Endometrial microvascular endothelial cells (primary cell): ENCODE data around the gene RUNX2. TPM values are rescaled to one million over a fixed set of nuclear protein-coding genes. Genes with fewer than 3 reads are reported as not detected.

Experiments
- in situ Hi-C: cut with HindIII; loops from 2 replicates; pipeline ENCODE4 v1.10.0; 2017; ENCODE audit warnings: low sequenced_read_pairs, low pct_unique_long_range_greater_than_20kb; ENCODE audit errors: inconsistent ontology term
- total RNA-seq: library from RNA; depleted of rRNA; stranded (reverse); fragments of >200 nt; gene quantifications from one replicate; pipeline ENCODE4 v1.2.3, GENCODE V29; 2015; ENCODE audit errors: inconsistent ontology term

RUNX2 gene
- total RNA-seq, 1 donor from 2014 or later, result 0.09 TPM

DNA sequence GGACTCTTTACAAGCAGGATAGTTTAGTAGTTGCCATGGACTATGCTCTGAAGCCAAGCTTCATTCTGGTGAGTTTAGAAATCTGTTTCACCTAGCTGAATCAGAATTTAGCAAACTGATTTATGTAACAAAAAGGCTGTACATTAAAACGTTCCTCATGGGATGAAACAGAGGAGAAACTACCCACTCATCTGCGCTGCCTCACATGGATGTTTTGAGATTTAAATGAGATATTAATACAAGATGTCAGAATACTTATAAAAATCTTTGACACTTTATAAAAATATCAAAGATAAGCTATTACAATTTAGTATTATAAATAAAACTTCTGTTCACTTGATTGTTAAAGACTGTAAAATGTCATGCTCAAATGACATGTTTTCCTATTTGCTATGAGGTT lies 16.8 kb downstream of the RUNX2 start:
- in situ Hi-C loops, result no loop called here

DNA sequence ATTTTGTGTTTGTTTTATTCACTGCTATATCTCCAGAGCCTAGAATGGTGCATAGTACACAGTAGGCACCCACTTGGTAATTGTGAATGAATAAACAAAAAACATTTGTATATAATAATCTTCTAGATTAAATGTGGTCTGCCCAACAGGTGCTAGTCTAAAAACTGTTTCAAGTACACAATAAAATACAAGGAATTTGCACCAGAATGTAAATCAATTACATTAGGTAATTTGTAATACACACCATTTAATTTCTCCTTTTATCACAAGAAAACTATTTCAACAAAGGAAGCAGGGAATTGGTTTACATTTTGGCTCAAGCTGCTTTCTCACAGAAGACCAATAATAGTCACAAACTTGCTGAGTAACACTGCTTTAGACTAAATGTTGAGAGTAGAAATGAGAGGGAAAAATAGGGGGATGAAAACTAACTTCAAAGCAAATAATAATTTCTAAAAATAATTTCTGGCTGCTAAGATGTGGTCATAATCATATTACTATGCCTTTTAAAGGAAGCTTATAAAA lies 22.1 kb downstream of the RUNX2 start:
- in situ Hi-C loops, result no loop called here

DNA sequence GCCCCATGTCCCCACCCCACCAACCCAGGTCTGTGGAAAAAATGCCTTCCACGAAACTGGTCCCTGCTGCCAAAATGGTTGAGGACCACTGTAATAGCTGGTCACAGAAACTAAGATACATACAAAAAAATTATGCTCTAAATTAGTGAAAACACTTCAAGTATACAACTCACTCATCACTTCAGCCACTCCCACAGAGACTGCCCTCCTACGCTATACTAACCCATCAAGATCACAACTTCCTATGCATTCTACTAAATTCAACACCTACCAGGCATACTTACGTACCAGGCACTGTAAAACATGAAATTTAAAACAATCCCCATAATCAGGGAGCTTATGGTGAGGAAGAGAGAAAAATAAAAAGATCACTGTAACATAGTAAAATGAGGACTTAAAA lies 22.9 kb downstream of the RUNX2 start:
- in situ Hi-C loops, result no loop called here

DNA sequence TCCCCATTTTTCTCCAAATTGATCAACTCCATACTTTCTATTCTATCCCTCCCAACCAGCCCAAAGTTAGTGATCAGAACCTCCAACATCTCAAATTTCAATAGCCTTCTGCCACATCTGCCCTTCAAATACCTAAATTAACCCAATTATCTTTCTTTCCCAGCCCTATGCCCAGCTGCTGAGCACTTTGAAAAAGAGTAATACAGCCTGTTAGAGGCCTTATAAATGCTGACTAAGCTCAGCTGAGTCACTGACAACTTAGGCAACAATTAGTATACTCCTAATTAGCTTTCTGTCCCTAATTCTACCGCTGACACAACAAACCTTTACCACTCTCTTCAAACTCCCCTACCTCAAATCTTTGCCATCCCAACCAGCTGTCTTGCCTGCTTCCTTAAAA lies 23.5 kb downstream of the RUNX2 start:
- in situ Hi-C loops, result no loop called here

DNA sequence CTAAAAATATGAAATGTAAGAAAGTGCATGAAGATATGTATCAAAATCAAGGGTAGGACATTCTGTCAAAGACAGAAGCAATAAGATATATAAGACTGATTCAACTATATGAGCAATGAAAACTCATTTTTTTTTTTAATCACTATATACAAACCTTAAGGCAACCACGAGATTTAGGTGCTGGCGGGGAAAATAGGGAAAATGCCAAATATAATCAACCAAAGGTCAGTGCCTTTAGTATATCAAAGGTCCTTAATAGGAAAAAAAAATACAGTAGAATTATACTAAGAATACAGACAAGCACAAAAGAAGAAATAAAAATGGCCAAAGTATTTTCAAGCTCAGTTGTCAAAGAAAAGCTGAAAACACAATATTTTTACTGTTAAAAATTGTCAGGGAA lies 25.5 kb downstream of the RUNX2 start:
- in situ Hi-C loops, result no loop called here

DNA sequence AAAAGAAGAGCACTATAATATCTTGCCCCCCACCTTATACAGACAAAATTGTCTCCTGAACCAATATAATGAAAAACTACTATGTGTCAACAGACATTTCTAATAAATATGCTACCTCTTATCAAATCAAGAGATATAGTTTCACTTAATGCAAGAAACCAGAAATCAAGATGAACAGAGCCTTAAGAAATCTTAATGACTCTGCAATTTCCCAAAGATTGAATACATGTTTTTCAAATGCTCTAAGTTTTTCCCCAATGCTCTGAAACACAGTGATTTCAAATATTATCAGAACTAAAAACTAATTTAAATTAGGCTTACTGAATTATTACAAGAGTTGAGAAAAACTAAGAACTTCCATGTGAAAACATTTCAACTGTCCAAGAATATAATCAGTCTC lies 36.3 kb downstream of the RUNX2 start:
- in situ Hi-C loops, result no loop called here

DNA sequence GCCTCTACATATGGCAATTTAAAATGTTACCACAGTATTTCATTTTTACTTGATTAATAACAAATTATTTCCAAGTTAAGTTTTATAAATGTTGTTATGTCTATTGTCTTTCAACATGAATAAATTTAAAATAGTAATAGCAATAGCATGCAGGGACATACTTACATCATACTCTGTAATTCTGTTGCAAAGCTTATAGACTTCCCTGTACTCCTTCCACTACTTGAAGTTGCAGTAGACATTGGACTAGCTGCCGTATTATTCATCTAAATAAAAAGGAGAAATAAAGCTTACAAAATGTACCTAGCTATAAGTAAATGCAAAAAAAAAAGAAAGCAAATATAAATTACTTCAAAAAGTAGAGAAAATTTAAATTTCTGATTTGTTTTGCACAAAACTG lies 36.9 kb downstream of the RUNX2 start:
- in situ Hi-C loops, result no loop called here

DNA sequence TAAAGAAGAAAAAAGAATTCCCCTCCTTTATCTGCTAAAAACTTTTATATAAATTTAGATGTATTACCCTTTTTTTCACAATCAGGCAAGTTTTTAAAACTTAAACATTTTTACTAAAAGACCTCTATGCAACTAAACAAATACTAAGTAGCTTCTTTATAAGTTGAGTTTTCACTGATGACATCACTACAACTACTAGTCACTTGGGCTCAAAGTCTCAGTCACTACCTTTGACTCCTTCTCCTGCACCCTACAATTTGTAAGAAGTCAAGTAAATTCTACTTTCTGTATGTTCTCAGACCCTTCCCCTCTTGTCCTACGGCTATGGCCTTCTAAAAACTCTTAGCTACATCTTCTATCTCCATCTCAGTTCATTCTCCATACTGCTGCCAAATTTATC lies 38.4 kb downstream of the RUNX2 start:
- in situ Hi-C loops, result no loop called here

DNA sequence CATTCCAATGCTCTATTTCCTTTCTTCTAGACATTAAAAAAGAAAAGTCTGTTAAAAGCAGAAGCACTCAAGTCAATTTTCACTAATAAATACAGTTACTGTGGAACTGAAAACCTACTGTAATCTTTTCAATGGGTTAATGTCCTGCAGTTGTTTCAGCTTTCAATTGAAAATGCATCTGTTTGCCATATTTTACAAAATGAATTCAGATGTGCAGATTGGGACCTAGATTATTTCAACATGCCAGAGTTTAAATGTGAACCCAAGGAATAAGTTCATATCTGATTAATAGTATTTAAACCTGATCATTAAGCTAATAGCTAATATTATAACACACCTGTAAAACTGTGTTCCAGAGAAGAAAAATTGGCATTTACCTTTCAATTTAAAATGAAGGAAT lies 39.9 kb downstream of the RUNX2 start:
- in situ Hi-C loops, result no loop called here

DNA sequence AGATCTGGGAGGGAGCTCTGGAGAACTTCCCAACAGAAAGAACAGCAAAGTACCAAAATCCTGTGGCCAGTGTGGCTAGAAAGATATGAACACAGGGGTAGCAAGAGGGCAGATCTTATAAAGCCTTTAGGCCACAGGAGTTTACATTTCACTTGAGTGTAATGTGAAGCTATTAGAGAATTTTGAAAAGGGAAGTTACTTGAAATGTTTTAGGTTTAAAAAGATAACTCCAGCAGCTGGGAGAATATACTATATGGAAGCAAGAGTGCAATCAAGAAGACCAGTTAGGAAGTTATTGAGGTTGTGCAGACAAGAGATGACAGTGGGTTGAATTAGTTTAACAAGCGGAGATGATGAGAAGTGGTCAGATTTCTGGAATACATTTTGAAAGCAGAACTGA lies 41.7 kb downstream of the RUNX2 start:
- in situ Hi-C loops, result no loop called here

DNA sequence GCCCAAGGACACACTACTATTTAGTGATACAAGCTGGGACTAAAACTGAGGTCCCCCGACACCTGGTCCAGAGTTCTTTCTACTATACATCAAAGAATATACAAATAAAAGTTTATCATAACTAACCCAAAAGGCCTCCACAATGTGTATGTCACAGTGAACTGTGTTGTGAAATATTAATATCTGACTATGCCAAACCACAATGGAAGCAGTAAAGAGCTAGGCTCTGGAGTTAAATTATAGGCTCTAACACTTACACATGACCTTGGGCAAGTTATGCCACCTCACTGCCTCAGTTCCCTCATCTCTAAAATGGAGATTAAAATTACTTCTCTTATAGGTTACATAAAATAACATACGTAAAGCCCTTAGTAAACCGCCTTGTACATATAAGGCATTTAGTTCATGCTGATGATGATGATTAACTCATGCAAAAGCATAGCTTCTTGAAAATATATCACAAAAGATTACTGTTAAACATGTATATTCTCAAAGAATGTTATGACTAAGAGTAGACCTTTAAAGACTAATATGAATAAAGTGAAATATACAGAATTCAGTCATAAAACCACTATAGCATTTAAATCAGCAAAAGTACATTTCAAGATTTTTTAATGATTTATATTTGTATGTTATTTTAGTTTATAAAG lies 43.9 kb downstream of the RUNX2 start:
- in situ Hi-C loops, result no loop called here

DNA sequence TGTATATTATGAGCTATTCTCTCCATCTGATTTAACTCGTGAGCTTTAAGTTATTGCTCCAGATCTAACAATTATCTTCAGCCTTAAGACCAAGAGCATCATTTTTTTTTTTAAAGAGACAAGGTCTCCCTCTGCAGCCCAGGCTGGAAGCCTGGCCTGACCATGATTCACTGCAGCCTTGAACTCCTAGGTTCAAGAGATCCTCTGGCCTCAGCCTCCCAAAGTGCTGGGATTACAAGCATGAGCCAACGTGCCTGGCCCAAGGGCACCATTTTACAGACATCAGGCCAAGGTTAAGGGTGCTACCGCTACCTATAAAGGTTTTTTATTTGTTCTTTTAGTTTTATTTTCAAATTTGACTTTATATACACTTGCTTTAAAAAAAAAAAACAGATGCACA lies 47.3 kb downstream of the RUNX2 start:
- in situ Hi-C loops, result no loop called here

DNA sequence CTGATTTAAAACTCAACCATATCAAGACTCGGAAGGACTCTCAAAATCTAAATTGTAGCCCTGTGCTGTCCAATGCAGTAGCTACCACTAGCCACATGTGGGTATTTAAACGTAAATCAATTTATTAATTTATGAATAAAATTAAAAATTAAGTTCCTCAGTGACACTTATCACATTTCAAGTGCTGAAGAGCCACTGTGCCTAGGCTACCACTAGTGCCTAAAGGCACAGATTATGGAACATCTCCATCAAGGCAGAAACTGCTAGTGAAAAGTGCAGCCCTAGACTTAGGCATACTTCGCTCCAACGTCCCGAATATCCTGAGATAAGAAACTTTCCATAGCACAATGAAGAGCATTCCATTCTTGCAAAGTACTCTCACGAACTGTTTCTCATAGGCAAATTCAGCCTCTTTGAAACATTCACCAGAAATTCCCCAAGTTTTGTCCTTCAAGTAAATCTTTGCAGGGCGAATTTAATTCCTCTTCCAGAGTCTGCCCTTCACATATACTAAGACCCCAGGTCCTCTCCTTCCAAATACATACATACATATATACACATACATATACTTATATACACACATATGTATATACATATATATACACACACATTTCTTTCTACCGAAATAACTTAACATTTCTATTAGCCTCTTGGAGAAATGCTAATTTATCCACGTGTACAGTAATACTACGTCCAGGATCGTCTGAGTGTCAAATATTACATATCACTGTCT lies 48.3 kb downstream of the RUNX2 start:
- in situ Hi-C loops, result no loop called here

DNA sequence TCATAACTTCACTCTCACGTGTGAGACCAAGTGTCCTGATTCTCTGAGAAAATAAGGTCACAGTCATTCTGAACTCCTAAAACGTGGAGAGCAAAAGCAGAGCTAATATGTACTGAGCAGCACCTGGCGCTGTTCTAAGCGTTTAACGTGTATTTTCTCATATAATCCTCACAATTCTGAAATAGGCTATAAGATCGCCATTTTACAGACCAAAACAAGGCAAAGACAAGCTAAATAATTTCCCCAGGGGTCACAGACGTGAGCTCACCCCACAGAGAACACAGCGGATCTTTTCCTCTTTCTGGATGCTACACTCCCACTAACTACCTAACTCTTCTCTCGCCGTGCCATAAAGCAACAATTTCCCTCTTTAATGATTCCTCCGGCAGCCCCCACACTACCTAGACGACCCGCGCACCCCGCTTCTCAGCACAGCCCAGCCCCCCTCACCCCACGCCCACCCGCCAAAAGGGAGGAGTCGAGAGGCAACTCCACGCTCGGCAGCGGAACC lies 49.0 kb downstream of the RUNX2 start:
- in situ Hi-C loops, result no loop called here

DNA sequence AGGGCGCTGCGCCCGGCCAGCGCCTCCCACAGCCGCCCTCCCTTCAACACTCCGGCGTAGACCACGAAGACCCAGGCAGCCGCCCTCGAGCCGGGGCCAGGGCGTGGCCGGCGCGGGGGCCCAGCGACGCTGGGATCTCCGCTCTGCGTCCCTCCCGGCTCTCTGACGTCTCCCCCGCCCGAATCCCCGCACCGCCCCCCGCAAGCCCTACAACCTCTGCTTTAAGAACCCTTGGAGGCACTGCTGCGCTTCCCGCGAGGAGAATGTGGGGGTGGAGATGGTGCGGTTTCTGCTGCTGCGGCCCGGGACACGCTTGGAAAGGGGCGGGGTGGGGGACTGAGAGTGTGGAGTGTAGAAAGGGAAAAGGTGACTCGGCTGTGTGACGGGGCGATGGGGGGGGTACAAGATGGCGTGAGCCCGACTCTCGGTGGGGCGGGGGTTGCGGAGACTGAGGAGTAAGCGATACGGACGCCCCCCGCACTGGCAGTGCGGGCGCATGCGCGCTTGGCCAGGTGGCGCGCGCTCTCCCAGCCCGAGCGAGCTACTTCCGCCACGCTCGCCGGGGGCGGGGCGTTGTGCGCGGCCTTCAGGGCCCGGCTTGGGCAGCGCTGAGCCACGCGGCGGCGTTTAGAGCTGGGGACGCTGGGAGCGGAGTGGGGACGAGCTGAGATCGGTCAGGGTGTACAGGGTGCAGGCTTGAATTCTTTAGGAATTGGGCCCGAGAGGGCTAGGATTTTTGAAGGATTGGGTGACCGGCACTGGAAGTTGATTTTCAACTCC lies 49.6 kb downstream of the RUNX2 start, which contains the start of gene SUPT3H:
Gene SUPT3H, minus strand, starts transcription at position 381 of the 780 bp plus-strand sequence.
- in situ Hi-C loops, result no loop called here

DNA sequence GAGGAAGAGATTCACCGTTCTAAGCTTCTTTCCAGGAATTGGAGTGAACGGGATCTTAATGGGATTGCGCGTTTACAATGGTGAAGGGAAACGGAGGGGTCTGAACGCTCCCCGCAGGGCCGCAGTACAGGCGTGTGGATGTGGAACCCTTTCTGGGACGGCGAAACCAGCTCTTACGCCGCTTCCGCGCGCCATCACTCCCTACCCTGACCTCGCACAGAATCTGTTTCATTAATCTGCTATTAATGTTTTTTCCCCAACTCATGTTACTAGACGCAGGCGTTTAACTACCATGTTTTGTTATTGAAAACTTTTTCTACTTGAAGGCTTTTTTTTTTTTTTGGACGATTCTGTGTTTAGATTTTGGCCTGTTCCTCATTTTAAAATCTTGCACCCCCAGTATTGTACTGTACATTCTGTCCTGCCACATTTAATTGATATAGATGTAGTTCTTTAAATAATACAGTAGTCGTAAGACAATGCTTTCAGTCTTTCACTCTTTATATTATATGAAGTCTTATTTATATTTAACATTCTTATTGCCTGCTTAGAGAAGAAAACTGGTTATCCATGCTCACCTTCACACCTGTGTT lies 50.3 kb downstream of the RUNX2 start:
- in situ Hi-C loops, result no loop called here

DNA sequence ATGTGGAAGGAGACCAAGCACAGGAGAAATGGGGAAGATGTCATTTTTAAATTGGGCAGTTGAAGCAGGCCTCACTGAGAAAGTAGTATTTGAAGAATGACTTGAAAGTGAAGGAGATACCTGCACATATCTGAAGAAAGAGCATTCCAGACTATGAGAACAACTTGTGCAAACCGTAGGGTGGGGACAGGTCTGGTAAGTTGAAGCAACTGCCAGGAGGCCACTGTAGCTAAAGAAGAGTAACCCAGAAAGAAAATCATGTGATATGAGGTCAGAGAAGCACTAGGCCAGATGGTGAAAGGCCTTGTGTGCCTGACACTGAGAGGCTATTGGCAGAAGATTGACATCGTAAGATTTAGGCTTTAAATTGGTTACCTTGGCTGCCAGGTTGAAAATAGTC lies 54.3 kb downstream of the RUNX2 start:
- in situ Hi-C loops, result no loop called here

DNA sequence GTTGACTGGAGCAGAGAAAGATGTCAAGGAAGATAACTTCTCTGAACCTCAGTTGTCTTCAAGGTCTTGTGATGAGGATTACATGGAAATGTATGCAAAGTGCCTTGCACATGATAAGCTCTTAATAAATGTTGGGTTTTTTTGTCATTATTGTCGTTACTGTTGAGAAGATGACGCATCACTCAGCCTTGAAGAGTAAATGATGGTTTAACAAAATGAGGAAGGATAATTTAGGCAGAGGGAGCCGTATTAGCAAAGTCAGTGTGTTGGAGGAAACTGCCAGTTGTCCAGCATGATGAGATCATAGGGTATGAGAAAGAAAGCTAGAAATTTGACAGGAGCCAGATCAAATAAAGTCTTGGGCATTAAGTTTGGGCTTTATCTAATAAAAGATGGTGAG lies 58.4 kb downstream of the RUNX2 start:
- in situ Hi-C loops, result no loop called here

DNA sequence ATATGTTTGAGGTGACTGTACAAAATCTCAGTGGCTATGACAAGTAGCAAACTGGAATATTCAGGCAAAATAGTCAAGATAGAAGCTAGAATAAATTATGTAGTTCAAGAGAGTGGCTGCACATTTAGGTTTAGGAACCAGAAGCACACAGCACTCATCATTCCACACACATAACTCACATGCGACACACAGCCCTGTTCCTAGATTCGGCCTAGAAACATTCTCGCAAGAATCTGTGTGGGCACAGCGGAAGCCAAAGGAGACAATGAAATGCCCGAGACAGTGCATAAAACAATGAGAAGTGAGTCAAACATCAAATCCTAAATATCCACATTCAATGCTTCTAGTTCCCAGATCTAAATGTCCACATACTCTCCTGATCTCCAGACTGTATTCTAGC lies 59.1 kb downstream of the RUNX2 start:
- in situ Hi-C loops, result no loop called here
